ENCODE results near the gene LRRTM4.
"Not testable (repeated sequence)": the region's sequence is repeated elsewhere in the genome, so short reads cannot be mapped to it uniquely, and the experiment has no call there.

DNA sequence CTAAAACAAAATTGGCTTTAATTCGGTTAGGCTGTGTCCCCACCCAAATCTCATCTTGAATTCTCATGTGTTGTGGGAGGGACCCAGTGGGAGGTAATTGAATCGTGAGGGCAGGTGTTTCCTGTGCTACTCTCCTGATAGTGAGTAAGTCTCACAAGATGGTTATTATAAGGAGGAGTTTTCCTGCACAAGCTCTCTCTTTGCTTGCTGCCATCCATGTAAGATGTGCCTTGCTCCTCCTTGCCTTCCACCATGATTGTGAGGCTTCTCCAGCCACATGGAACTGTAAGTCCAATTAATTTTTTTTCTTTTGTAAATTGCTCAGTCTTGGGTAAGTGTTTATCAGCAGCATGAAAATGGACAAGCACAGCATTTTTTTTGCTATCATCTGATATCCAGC, 476.7 kb downstream of the LRRTM4 start:
- TF ChIP-seq POLR2A, CTCF (IDR thresholded peaks at IDR 0.05): not testable (repeated sequence)

Data from vagina (tissue), 2 donors.